ENCODE results near the gene AP1B1. TPM values are rescaled to one million over a fixed set of nuclear protein-coding genes. Genes with fewer than 3 reads are reported as not detected.

The AP1B1 gene
- total and polyA plus RNA-seq, 2 donors: 40.0 to 41.9 TPM

- peak within 1 kb of the TSS; percentile 32 for H3K4me3 ChIP-seq (ENCODE audit: low read depth, low read length)
- no peaks in the 10 kb centered on the region for H3K36me3 ChIP-seq (ENCODE audit: insufficient read depth)
- no peak within 1 kb of the TSS for H3K27ac ChIP-seq (ENCODE audit: low read depth)
- no peak for DNase-seq (ENCODE audit: extremely low spot score)
- H3K4me1 ChIP-seq (ENCODE audit: insufficient read depth): no peaks in the 10 kb centered on the region
- 3% methylated on average over 103 of the region's 103 CpGs for WGBS
Measured at GRCh38 chr22:29315286-29316140, 72.9 kb downstream of the AP1B1 start, which contains the start of gene RASL10A. Gene RASL10A (minus strand): TSS chr22:29315697. CDS start chr22:29315246, 451 bp downstream.

DNA sequence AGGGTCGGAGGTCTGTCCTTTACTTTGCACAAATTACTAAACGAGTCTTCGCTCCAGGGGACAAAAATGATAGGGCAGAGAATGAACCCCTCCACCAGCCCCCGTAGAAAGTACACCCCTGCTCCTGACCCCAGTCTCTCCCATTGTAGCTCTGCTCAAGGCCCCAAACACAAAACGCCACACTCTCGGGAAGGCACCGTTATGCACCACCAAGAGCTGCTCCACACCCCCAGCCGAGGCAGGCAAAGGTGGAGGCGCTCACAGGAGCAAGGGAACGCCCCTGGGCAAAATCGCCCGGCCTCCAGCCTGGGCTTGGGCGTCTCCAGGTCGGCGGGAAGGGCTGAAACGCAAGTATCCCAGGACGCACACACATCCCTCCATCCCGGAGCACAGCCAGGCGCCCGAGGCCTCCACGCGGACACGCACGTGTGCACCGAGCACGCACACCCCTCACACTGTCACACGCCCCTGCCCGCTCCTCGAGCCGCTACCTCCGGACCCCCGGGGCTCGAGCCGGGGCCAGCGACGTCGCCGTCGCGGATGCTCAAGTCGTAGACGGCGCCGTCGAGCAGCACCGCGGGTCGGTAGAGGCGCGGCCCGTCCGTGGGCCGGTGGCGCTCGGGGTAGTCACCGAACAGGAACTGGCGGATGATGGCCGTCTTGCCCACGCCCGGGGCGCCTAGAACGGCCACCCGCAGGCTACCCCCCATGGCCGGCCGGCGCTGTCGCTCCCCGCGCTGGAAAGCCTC is 73.7 kb downstream of the AP1B1 start:
- 2% methylated on average over 69 of the region's 69 CpGs for WGBS
- Histone ChIP-seq H3K27ac (ENCODE audit: low read depth) (no peak overlapping the region), H3K4me1 (ENCODE audit: insufficient read depth) (no peaks in the 10 kb centered on the region), H3K36me3 (ENCODE audit: insufficient read depth) (no peaks in the 10 kb centered on the region), H3K4me3 (ENCODE audit: low read depth, low read length) (peak overlapping the region; percentile 32)
- DNase-seq (ENCODE audit: extremely low spot score): no peak

- no peak for DNase-seq (ENCODE audit: extremely low spot score)
- Histone ChIP-seq H3K4me1 (ENCODE audit: insufficient read depth) (no peaks in the 10 kb centered on the region), H3K36me3 (ENCODE audit: insufficient read depth) (no peaks in the 10 kb centered on the region), H3K4me3 (ENCODE audit: low read depth, low read length) (no peak overlapping the region), H3K27ac (ENCODE audit: low read depth) (no peak overlapping the region)
- 20% methylated on average over 51 of the region's 51 CpGs for WGBS
Measured at GRCh38 chr22:29313576-29314466, 74.5 kb downstream of the AP1B1 start.

GRCh38 chr22:29313126-29313575 is 75.2 kb downstream of the AP1B1 start:
- Histone ChIP-seq H3K4me1 (ENCODE audit: insufficient read depth) (no peaks in the 10 kb centered on the region), H3K4me3 (ENCODE audit: low read depth, low read length) (no peak overlapping the region), H3K27ac (ENCODE audit: low read depth) (no peak overlapping the region), H3K36me3 (ENCODE audit: insufficient read depth) (no peaks in the 10 kb centered on the region)
- no peak for DNase-seq (ENCODE audit: extremely low spot score)
- 13% methylated on average over 44 of the region's 44 CpGs for WGBS

DNA sequence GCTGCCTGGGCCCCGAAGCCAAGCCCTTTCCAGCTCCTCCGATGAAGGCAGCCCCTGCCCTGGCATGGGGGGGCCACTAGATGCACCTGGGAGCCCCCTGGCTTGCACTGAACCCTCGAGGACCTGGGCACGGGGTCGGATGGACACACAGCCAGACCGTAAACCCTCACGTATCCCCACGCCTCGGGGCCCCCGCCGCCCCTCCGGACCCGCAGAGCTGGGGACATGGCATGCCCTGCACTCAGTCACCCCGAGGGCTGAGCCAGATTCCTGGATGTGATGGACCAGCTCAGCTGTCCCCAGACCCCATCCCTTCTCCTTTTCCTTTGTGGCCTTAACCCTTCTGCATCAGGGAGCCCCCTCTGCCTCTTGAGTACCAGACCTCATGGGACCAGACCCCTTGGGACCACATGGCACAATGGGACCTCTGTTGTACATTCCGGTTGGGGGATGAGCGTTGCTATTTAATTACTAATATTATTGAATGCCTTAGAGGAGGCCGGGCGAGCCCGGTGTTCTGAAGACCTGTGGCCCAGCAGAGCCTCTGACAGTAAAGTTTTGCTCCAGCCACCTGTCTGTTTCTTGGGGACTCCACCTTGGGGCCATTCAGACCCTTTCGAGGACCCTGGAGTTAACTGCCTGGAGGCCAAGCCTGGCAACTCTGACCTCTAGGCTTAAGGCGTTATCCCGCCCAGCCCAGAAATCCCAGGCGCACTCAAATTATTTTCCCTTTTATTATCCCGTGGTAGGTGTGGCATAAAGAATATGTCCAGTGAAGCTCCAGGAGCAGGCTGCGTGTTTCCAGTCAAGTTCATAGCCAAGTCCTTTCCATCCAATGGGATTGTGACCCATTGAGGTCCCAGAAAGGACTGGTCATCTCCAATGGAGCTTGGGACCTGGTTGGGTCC is 75.9 kb downstream of the AP1B1 start:
- H3K27ac ChIP-seq (ENCODE audit: low read depth): no peak overlapping the region
- no peak for DNase-seq (ENCODE audit: extremely low spot score)
- H3K4me3 ChIP-seq (ENCODE audit: low read depth, low read length): no peak overlapping the region
- WGBS: 93% methylated on average over 25 of the region's 25 CpGs
- no peaks in the 10 kb centered on the region for H3K36me3 ChIP-seq (ENCODE audit: insufficient read depth)
- H3K4me1 ChIP-seq (ENCODE audit: insufficient read depth): no peaks in the 10 kb centered on the region

- WGBS: 56% methylated on average over 50 of the region's 50 CpGs
- DNase-seq (ENCODE audit: extremely low spot score): no peak
- Histone ChIP-seq H3K36me3 (ENCODE audit: insufficient read depth) (no peaks in the 10 kb centered on the region), H3K27ac (ENCODE audit: low read depth) (peak overlapping the region; percentile 53), H3K4me3 (ENCODE audit: low read depth, low read length) (peak overlapping the region; percentile 15), H3K4me1 (ENCODE audit: insufficient read depth) (no peaks in the 10 kb centered on the region)
Measured at GRCh38 chr22:29311464-29312217, 76.7 kb downstream of the AP1B1 start.

GRCh38 chr22:29310863-29311339 is 77.5 kb downstream of the AP1B1 start:
- Histone ChIP-seq H3K4me1 (ENCODE audit: insufficient read depth) (no peaks in the 10 kb centered on the region), H3K4me3 (ENCODE audit: low read depth, low read length) (peak overlapping the region; percentile 15), H3K27ac (ENCODE audit: low read depth) (peak overlapping the region; percentile 59), H3K36me3 (ENCODE audit: insufficient read depth) (no peaks in the 10 kb centered on the region)
- peak; percentile 89 for DNase-seq (ENCODE audit: extremely low spot score)
- 8% methylated on average over 18 of the region's 18 CpGs for WGBS

DNA sequence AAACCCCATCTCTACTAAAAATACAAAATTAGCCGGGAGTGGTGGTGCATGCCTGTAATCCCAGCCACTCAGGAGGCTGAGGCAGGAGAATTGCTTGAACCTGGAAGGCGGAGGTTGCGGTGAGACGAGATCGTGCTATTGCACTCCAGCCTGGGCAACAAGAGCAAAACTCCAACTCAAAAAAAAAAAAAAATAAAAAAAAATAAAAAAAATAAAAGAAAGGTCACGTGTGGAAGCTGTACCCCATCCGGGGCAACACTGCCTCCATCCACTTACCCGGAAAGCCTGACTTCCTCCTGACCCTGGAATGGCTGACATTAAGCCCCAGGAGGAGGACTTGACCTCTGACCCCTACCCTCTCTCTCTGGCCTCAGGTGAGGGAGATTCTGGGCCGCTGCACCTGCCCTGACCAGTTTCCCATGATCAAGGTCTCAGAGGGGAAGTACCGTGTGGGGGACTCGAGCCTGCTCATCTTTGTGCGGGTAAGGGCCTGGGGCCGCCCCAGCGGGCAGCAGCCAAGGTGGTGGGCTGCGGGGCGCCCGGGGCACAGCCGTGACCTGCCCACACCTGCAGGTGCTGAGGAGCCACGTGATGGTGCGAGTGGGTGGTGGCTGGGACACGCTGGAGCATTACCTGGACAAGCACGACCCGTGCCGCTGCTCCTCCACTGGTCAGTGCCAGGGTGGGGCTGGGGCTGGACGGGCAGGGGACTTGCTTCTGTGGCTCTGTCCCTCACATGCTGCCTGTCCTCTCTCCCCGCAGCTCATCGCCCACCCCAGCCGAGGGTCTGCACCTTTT is 78.1 kb downstream of the AP1B1 start:
- 65% methylated on average over 28 of the region's 28 CpGs for WGBS
- H3K4me1 ChIP-seq (ENCODE audit: insufficient read depth): no peaks in the 10 kb centered on the region

GRCh38 chr22:29309332-29310064 is 78.9 kb downstream of the AP1B1 start:
- Histone ChIP-seq H3K4me3 (ENCODE audit: low read depth, low read length) (no peak overlapping the region), H3K36me3 (ENCODE audit: insufficient read depth) (no peaks in the 10 kb centered on the region), H3K4me1 (ENCODE audit: insufficient read depth) (no peaks in the 10 kb centered on the region), H3K27ac (ENCODE audit: low read depth) (no peak overlapping the region)
- WGBS: 80% methylated on average over 21 of the region's 21 CpGs
- no peak for DNase-seq (ENCODE audit: extremely low spot score)

More for the DNA sequence above, 78.1 kb downstream of the AP1B1 start:
- no peak for DNase-seq (ENCODE audit: extremely low spot score)
- Histone ChIP-seq H3K36me3 (ENCODE audit: insufficient read depth) (no peaks in the 10 kb centered on the region), H3K27ac (ENCODE audit: low read depth) (peak overlapping the region; percentile 59), H3K4me3 (ENCODE audit: low read depth, low read length) (no peak overlapping the region)

DNA sequence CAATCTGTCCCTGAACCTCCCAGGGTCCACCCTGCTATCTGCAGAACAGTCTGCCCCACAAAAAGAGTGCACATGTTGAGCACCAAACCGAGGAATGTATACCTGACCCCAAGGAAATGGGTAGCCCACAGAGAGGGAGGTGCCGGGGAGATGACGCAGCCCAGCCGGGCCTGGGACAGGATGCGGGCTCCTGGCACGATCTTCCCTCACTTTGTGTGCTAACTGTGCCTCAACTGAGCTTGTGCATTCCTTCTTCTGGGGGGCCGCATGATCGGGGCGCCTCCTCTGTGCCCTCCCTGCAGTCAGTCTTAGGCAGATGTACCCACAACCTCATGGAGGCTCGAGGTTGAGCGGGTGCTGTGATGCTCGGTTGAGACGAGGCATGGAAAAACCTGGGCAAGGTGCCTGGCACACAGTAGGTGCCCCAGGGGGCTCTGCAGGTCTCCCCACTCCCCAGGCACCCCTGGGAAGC is 79.5 kb downstream of the AP1B1 start:
- Histone ChIP-seq H3K4me1 (ENCODE audit: insufficient read depth) (no peaks in the 10 kb centered on the region), H3K4me3 (ENCODE audit: low read depth, low read length) (no peak overlapping the region), H3K36me3 (ENCODE audit: insufficient read depth) (no peaks in the 10 kb centered on the region), H3K27ac (ENCODE audit: low read depth) (peak overlapping the region; percentile 25)
- WGBS: 55% methylated on average over 13 of the region's 13 CpGs
- DNase-seq (ENCODE audit: extremely low spot score): no peak

Data from urinary bladder (tissue), 4 donors.